Measurements from ENCODE around the gene EYA4.

Gene EYA4

GRCh38 chr6:133254552-133255228, 13.5 kb downstream of the EYA4 start:
- Histone ChIP-seq H3K27ac (ENCODE audit: low read depth, low read length) (no peak overlapping the region), H3K4me1 (ENCODE audit: control insufficient read depth, low read depth, low read length) (no peaks in the 10 kb centered on the region), H3K27me3 (ENCODE audit: insufficient read depth, low read length, poor library complexity) (no peaks in the 10 kb centered on the region), H2BK15ac (replicated peaks; ENCODE audit: low read depth) (no peak overlapping the region), H3K4ac (ENCODE audit: low read depth, low read length) (no peak overlapping the region), H3K36me3 (ENCODE audit: control insufficient read depth, insufficient read depth, low read length) (no peaks in the 10 kb centered on the region), H3K18ac (ENCODE audit: low read length) (no peak overlapping the region), H3K9ac (ENCODE audit: low read length) (no peak overlapping the region), H3K79me2 (ENCODE audit: control insufficient read depth, insufficient read depth, low read length) (no peaks in the 10 kb centered on the region), H2BK120ac (ENCODE audit: low read depth, low read length) (no peak overlapping the region), H4K5ac (ENCODE audit: low read length) (no peak overlapping the region), H2BK5ac (ENCODE audit: low read length) (no peak overlapping the region), H3K23ac (ENCODE audit: low read length) (no peak overlapping the region), H3K79me1 (ENCODE audit: low read length) (no peaks in the 10 kb centered on the region), H4K8ac (ENCODE audit: low read depth, low read length) (no peak overlapping the region), H2AK5ac (ENCODE audit: low read length) (no peak overlapping the region), H3K4me3 (ENCODE audit: low read length) (no peak overlapping the region), H3K56ac (ENCODE audit: low read length) (no peak overlapping the region), H3K4me2 (ENCODE audit: low read length) (no peak overlapping the region)
- WGBS (ENCODE audit: extremely low coverage, insufficient coverage, low lambda C conversion rate), result no CpG with 5 or more reads among the region's 3 CpGs
- no peak for DNase-seq

- Histone ChIP-seq H3K56ac (ENCODE audit: low read length) (no peak overlapping the region), H2BK15ac (replicated peaks; ENCODE audit: low read depth) (no peak overlapping the region), H2AK5ac (ENCODE audit: low read length) (no peak overlapping the region), H3K4me1 (ENCODE audit: control insufficient read depth, low read depth, low read length) (no peaks in the 10 kb centered on the region), H3K27me3 (ENCODE audit: insufficient read depth, low read length, poor library complexity) (no peaks in the 10 kb centered on the region), H3K18ac (ENCODE audit: low read length) (no peak overlapping the region), H3K79me1 (ENCODE audit: low read length) (no peaks in the 10 kb centered on the region), H3K9ac (ENCODE audit: low read length) (no peak overlapping the region), H3K36me3 (ENCODE audit: control insufficient read depth, insufficient read depth, low read length) (no peaks in the 10 kb centered on the region), H3K4me3 (ENCODE audit: low read length) (no peak overlapping the region), H4K5ac (ENCODE audit: low read length) (no peak overlapping the region), H4K8ac (ENCODE audit: low read depth, low read length) (no peak overlapping the region), H3K79me2 (ENCODE audit: control insufficient read depth, insufficient read depth, low read length) (no peaks in the 10 kb centered on the region), H3K27ac (ENCODE audit: low read depth, low read length) (no peak overlapping the region), H3K4me2 (ENCODE audit: low read length) (no peak overlapping the region), H2BK5ac (ENCODE audit: low read length) (no peak overlapping the region), H3K23ac (ENCODE audit: low read length) (no peak overlapping the region), H2BK120ac (ENCODE audit: low read depth, low read length) (no peak overlapping the region), H3K4ac (ENCODE audit: low read depth, low read length) (no peak overlapping the region)
- DNase-seq, result no peak
- WGBS (ENCODE audit: extremely low coverage, insufficient coverage, low lambda C conversion rate), result no CpG with 5 or more reads among the region's 5 CpGs
Observed at GRCh38 chr6:133257545-133258105, 16.5 kb downstream of the EYA4 start.

- Histone ChIP-seq H2AK5ac (ENCODE audit: low read length) (no peak overlapping the region), H3K4me2 (ENCODE audit: low read length) (no peak overlapping the region), H3K23ac (ENCODE audit: low read length) (no peak overlapping the region), H3K18ac (ENCODE audit: low read length) (no peak overlapping the region), H2BK5ac (ENCODE audit: low read length) (no peak overlapping the region), H3K79me1 (ENCODE audit: low read length) (no peaks in the 10 kb centered on the region), H3K36me3 (ENCODE audit: control insufficient read depth, insufficient read depth, low read length) (no peaks in the 10 kb centered on the region), H3K27me3 (ENCODE audit: insufficient read depth, low read length, poor library complexity) (no peaks in the 10 kb centered on the region), H4K8ac (ENCODE audit: low read depth, low read length) (no peak overlapping the region), H2BK120ac (ENCODE audit: low read depth, low read length) (no peak overlapping the region), H3K79me2 (ENCODE audit: control insufficient read depth, insufficient read depth, low read length) (no peaks in the 10 kb centered on the region), H4K5ac (ENCODE audit: low read length) (no peak overlapping the region), H3K4me3 (ENCODE audit: low read length) (no peak overlapping the region), H3K4ac (ENCODE audit: low read depth, low read length) (no peak overlapping the region), H2BK15ac (replicated peaks; ENCODE audit: low read depth) (no peak overlapping the region), H3K27ac (ENCODE audit: low read depth, low read length) (no peak overlapping the region), H3K4me1 (ENCODE audit: control insufficient read depth, low read depth, low read length) (no peaks in the 10 kb centered on the region), H3K9ac (ENCODE audit: low read length) (no peak overlapping the region), H3K56ac (ENCODE audit: low read length) (no peak overlapping the region)
- no peak for DNase-seq
Observed at GRCh38 chr6:133259561-133259960, 18.4 kb downstream of the EYA4 start.

- no peak overlapping the region for H3K23ac ChIP-seq (ENCODE audit: low read length)
Observed at GRCh38 chr6:133262804-133263203, 21.6 kb downstream of the EYA4 start.

GRCh38 chr6:133265066-133265465, 23.9 kb downstream of the EYA4 start:
- H3K4ac ChIP-seq (ENCODE audit: low read depth, low read length), result no peak overlapping the region
- H4K5ac ChIP-seq (ENCODE audit: low read length), result no peak overlapping the region
- no peak overlapping the region for H3K18ac ChIP-seq (ENCODE audit: low read length)
- H3K9ac ChIP-seq (ENCODE audit: low read length), result no peak overlapping the region
- no peaks in the 10 kb centered on the region for H3K79me2 ChIP-seq (ENCODE audit: control insufficient read depth, insufficient read depth, low read length)
- no peak overlapping the region for H3K56ac ChIP-seq (ENCODE audit: low read length)
- H2BK120ac ChIP-seq (ENCODE audit: low read depth, low read length), result no peak overlapping the region
- no peak overlapping the region for H2AK5ac ChIP-seq (ENCODE audit: low read length)
- H3K4me2 ChIP-seq (ENCODE audit: low read length), result no peak overlapping the region
- H3K23ac ChIP-seq (ENCODE audit: low read length), result no peak overlapping the region
- H3K27ac ChIP-seq (ENCODE audit: low read depth, low read length), result no peak overlapping the region
- WGBS (ENCODE audit: extremely low coverage, insufficient coverage, low lambda C conversion rate), result no CpG with 5 or more reads among the region's 4 CpGs
- H3K36me3 ChIP-seq (ENCODE audit: control insufficient read depth, insufficient read depth, low read length), result no peaks in the 10 kb centered on the region
- no peak overlapping the region for H3K4me3 ChIP-seq (ENCODE audit: low read length)
- no peaks in the 10 kb centered on the region for H3K4me1 ChIP-seq (ENCODE audit: control insufficient read depth, low read depth, low read length)
- H4K8ac ChIP-seq (ENCODE audit: low read depth, low read length), result no peak overlapping the region
- H3K27me3 ChIP-seq (ENCODE audit: insufficient read depth, low read length, poor library complexity), result no peaks in the 10 kb centered on the region
- H3K79me1 ChIP-seq (ENCODE audit: low read length), result no peaks in the 10 kb centered on the region
- no peak for DNase-seq
- no peak overlapping the region for H2BK15ac ChIP-seq (replicated peaks; ENCODE audit: low read depth)
- H2BK5ac ChIP-seq (ENCODE audit: low read length), result no peak overlapping the region

More at GRCh38 chr6:133262804-133263203, 21.6 kb downstream of the EYA4 start:
- no peak overlapping the region for H4K5ac ChIP-seq (ENCODE audit: low read length)
- WGBS (ENCODE audit: extremely low coverage, insufficient coverage, low lambda C conversion rate), result no CpG with 5 or more reads among the region's 2 CpGs
- H2AK5ac ChIP-seq (ENCODE audit: low read length), result no peak overlapping the region
- no peak overlapping the region for H2BK15ac ChIP-seq (replicated peaks; ENCODE audit: low read depth)
- H3K4me3 ChIP-seq (ENCODE audit: low read length), result no peak overlapping the region
- no peak overlapping the region for H3K27ac ChIP-seq (ENCODE audit: low read depth, low read length)
- no peaks in the 10 kb centered on the region for H3K27me3 ChIP-seq (ENCODE audit: insufficient read depth, low read length, poor library complexity)
- H3K56ac ChIP-seq (ENCODE audit: low read length), result no peak overlapping the region
- no peak overlapping the region for H3K9ac ChIP-seq (ENCODE audit: low read length)
- H3K79me1 ChIP-seq (ENCODE audit: low read length), result no peaks in the 10 kb centered on the region
- no peak overlapping the region for H3K4me2 ChIP-seq (ENCODE audit: low read length)
- no peak for DNase-seq
- H3K79me2 ChIP-seq (ENCODE audit: control insufficient read depth, insufficient read depth, low read length), result no peaks in the 10 kb centered on the region
- no peaks in the 10 kb centered on the region for H3K36me3 ChIP-seq (ENCODE audit: control insufficient read depth, insufficient read depth, low read length)
- no peaks in the 10 kb centered on the region for H3K4me1 ChIP-seq (ENCODE audit: control insufficient read depth, low read depth, low read length)
- no peak overlapping the region for H3K18ac ChIP-seq (ENCODE audit: low read length)
- no peak overlapping the region for H4K8ac ChIP-seq (ENCODE audit: low read depth, low read length)
- no peak overlapping the region for H2BK120ac ChIP-seq (ENCODE audit: low read depth, low read length)
- no peak overlapping the region for H2BK5ac ChIP-seq (ENCODE audit: low read length)
- no peak overlapping the region for H3K4ac ChIP-seq (ENCODE audit: low read depth, low read length)

GRCh38 chr6:133266186-133266585, 25.0 kb downstream of the EYA4 start:
- no peak overlapping the region for H3K56ac ChIP-seq (ENCODE audit: low read length)
- H2BK15ac ChIP-seq (replicated peaks; ENCODE audit: low read depth), result no peak overlapping the region

More at GRCh38 chr6:133266186-133266585, 25.0 kb downstream of the EYA4 start:
- Histone ChIP-seq H3K4me1 (ENCODE audit: control insufficient read depth, low read depth, low read length) (no peaks in the 10 kb centered on the region), H3K23ac (ENCODE audit: low read length) (no peak overlapping the region), H3K18ac (ENCODE audit: low read length) (no peak overlapping the region), H4K5ac (ENCODE audit: low read length) (no peak overlapping the region), H3K4ac (ENCODE audit: low read depth, low read length) (no peak overlapping the region), H3K79me1 (ENCODE audit: low read length) (no peaks in the 10 kb centered on the region), H3K36me3 (ENCODE audit: control insufficient read depth, insufficient read depth, low read length) (no peaks in the 10 kb centered on the region), H2AK5ac (ENCODE audit: low read length) (no peak overlapping the region), H3K4me2 (ENCODE audit: low read length) (no peak overlapping the region), H4K8ac (ENCODE audit: low read depth, low read length) (no peak overlapping the region), H3K27ac (ENCODE audit: low read depth, low read length) (no peak overlapping the region), H3K9ac (ENCODE audit: low read length) (no peak overlapping the region), H2BK120ac (ENCODE audit: low read depth, low read length) (no peak overlapping the region), H3K79me2 (ENCODE audit: control insufficient read depth, insufficient read depth, low read length) (no peaks in the 10 kb centered on the region), H3K27me3 (ENCODE audit: insufficient read depth, low read length, poor library complexity) (no peaks in the 10 kb centered on the region), H2BK5ac (ENCODE audit: low read length) (no peak overlapping the region), H3K4me3 (ENCODE audit: low read length) (no peak overlapping the region)
- DNase-seq, result no peak
- WGBS (ENCODE audit: extremely low coverage, insufficient coverage, low lambda C conversion rate), result no CpG with 5 or more reads among the region's 2 CpGs
